OCI-LY3 (cell line): ENCODE results near the gene SACM1L.

Experiments used
- H2AFZ ChIP-seq: fragments of 200-600, 300-600 bp; shearing (Covaris generic); 2 replicates; pipeline ENCODE4 v1.6.0; 2014; ENCODE audit warnings: antibody characterized with exemption, low read depth, low read length
- H3K27ac ChIP-seq: fragments of 200-600, 300-600 bp; sonication (generic); 2 replicates; pipeline ENCODE4 v1.5.1; 2014; ENCODE audit warnings: mild to moderate bottlenecking, low read length, moderate library complexity, mixed read lengths
- H3K27me3 ChIP-seq: fragments of 200-600, 300-600 bp; sonication (generic); 2 replicates; pipeline ENCODE4 v1.6.1; 2014; ENCODE audit warnings: low read depth, low read length, mixed read lengths
- H3K36me3 ChIP-seq: fragments of 200-600, 300-600 bp; sonication (generic); replicated peaks from 2 replicates; pipeline ENCODE3; 2014; ENCODE audit warnings: low read depth, low read length, mixed read lengths
- H3K4me1 ChIP-seq: fragments of 300-600, 200-600 bp; sonication (generic); 2 replicates; pipeline ENCODE4 v1.6.1; 2014; ENCODE audit warnings: low read length, mixed read lengths
- H3K4me2 ChIP-seq: fragments of 200-600, 300-600 bp; sonication (generic); 2 replicates; pipeline ENCODE4 v1.6.1; 2014; ENCODE audit warnings: low read length, mixed read lengths
- H3K4me3 ChIP-seq: fragments of 300-600, 200-600 bp; sonication (generic); 2 replicates; pipeline ENCODE4 v1.5.1; 2014; ENCODE audit warnings: antibody characterized with exemption, mild to moderate bottlenecking, low read length, moderate library complexity
- H3K79me2 ChIP-seq: fragments of 300-600, 200-600 bp; shearing (Covaris generic); 2 replicates; pipeline ENCODE4 v1.6.1; 2014; ENCODE audit warnings: mild to moderate bottlenecking, low read length, mixed read lengths
- H3K9ac ChIP-seq: fragments of 300-600, 200-600 bp; shearing (Covaris generic); 2 replicates; pipeline ENCODE4 v1.6.0; 2014; ENCODE audit warnings: mild to moderate bottlenecking, low read length, moderate library complexity
- H3K9me3 ChIP-seq: fragments of 200-600, 300-600 bp; shearing (Covaris generic); 2 replicates; pipeline ENCODE4 v1.6.1; 2014; ENCODE audit warnings: low read length, mixed read lengths; ENCODE audit not compliant: insufficient read depth
- H4K20me1 ChIP-seq: fragments of 200-600, 300-600 bp; sonication (generic); 2 replicates; pipeline ENCODE4 v1.6.1; 2016; ENCODE audit warnings: low read length, mixed read lengths; ENCODE audit not compliant: insufficient read depth
- CTCF ChIP-seq: fragments of 200-600, 300-600 bp; sonication (generic); IDR thresholded peaks from 2 replicates; pipeline ENCODE4 v1.5.1; 2014; ENCODE audit warnings: antibody characterized with exemption, low read length, low read depth
- EZH2phosphoT487 ChIP-seq: fragments of 200-600 bp; shearing (Covaris generic); IDR thresholded peaks from 2 replicates; pipeline ENCODE4 v1.6.1; 2018; ENCODE audit warnings: antibody characterized with exemption, mixed run types, low read depth

SACM1L gene

GRCh38 chr3:45681846-45682245 lies 7.3 kb upstream of the SACM1L start:
- Histone ChIP-seq H3K9me3 (no peaks in the 10 kb centered on the region), H3K4me1 (no peaks in the 10 kb centered on the region), H3K27me3 (no peaks in the 10 kb centered on the region), H3K79me2 (no peaks in the 10 kb centered on the region), H3K4me2 (no peak overlapping the region), H3K4me3 (no peak overlapping the region), H3K36me3 (peaks cover 50% of the 10 kb centered on the region), H3K9ac (no peak overlapping the region), H3K27ac (no peak overlapping the region), H2AFZ (no peak overlapping the region), H4K20me1 (no peaks in the 10 kb centered on the region; the same call in 1 of the 2 replicates)
- TF ChIP-seq EZH2phosphoT487 (no peak), CTCF (no peak)

GRCh38 chr3:45682311-45682710 lies 6.9 kb upstream of the SACM1L start:
- no peaks in the 10 kb centered on the region for H3K27me3 ChIP-seq
- no peaks in the 10 kb centered on the region for H3K4me1 ChIP-seq
- no peaks in the 10 kb centered on the region; the same call in 1 of the 2 replicates for H4K20me1 ChIP-seq
- no peak overlapping the region for H3K27ac ChIP-seq
- TF ChIP-seq EZH2phosphoT487 (no peak), CTCF (no peak)
- H3K9me3 ChIP-seq, result no peaks in the 10 kb centered on the region
- H3K36me3 ChIP-seq, result peaks cover 46% of the 10 kb centered on the region
- no peaks in the 10 kb centered on the region for H3K79me2 ChIP-seq
- H2AFZ ChIP-seq, result no peak overlapping the region
- no peak overlapping the region for H3K9ac ChIP-seq
- no peak overlapping the region for H3K4me3 ChIP-seq
- H3K4me2 ChIP-seq, result no peak overlapping the region

GRCh38 chr3:45682786-45683185 lies 6.4 kb upstream of the SACM1L start:
- no peaks in the 10 kb centered on the region; the same call in 1 of the 2 replicates for H4K20me1 ChIP-seq
- H3K27ac ChIP-seq, result no peak overlapping the region
- no peaks in the 10 kb centered on the region for H3K9me3 ChIP-seq
- no peak overlapping the region for H3K4me2 ChIP-seq
- TF ChIP-seq CTCF (no peak), EZH2phosphoT487 (no peak)
- no peak overlapping the region for H3K4me3 ChIP-seq
- H3K4me1 ChIP-seq, result no peaks in the 10 kb centered on the region
- no peaks in the 10 kb centered on the region for H3K27me3 ChIP-seq
- H2AFZ ChIP-seq, result no peak overlapping the region
- H3K9ac ChIP-seq, result no peak overlapping the region
- no peaks in the 10 kb centered on the region for H3K79me2 ChIP-seq
- H3K36me3 ChIP-seq, result peaks cover 41% of the 10 kb centered on the region

- Histone ChIP-seq H3K9me3 (no peaks in the 10 kb centered on the region), H3K36me3 (peaks cover 32% of the 10 kb centered on the region), H2AFZ (no peak overlapping the region), H3K9ac (no peak overlapping the region), H3K4me2 (no peak overlapping the region), H3K79me2 (no peaks in the 10 kb centered on the region), H3K4me3 (no peak overlapping the region), H3K4me1 (no peaks in the 10 kb centered on the region), H3K27ac (no peak overlapping the region), H4K20me1 (no peaks in the 10 kb centered on the region; the same call in 1 of the 2 replicates), H3K27me3 (no peaks in the 10 kb centered on the region)
- no peak for TF ChIP-seq EZH2phosphoT487
- TF ChIP-seq CTCF, result no peak
Observed at GRCh38 chr3:45683417-45684326, 5.5 kb upstream of the SACM1L start.
